ENCODE results near the gene HMGN4. TPM values are rescaled to one million over a fixed set of nuclear protein-coding genes. Genes with fewer than 3 reads are reported as not detected.

Gene HMGN4
- total RNA-seq, 1 experiment from 2014 or later = 73.8 TPM

- Histone ChIP-seq H4K20me1 (ENCODE audit: insufficient read depth) (no peaks in the 10 kb centered on the region), H3K79me2 (ENCODE audit: insufficient read depth, low read length) (no peaks in the 10 kb centered on the region), H3K36me3 (ENCODE audit: control insufficient read depth in 1 of 2, insufficient read depth in 2 of 2, low read length in 2 of 2) (no peaks in the 10 kb centered on the region), H2AFZ (ENCODE audit: low read depth, low read length, poor library complexity, severe bottlenecking) (no peak overlapping the region), H3K27ac (ENCODE audit: low read depth, low read length) (no peak overlapping the region), H3K9me2 (ENCODE audit: insufficient read depth) (no peaks in the 10 kb centered on the region), H3K4me1 (ENCODE audit: control insufficient read depth in 1 of 2, insufficient read depth in 2 of 2, low read length in 2 of 2) (no peaks in the 10 kb centered on the region), H3K9ac (ENCODE audit: low read length) (no peak overlapping the region), H3K4me3 (replicated peaks in 1 of 2; ENCODE audit: low read depth in 1 of 2, low read length in 2 of 2) (no peak overlapping the region), H3K4me2 (ENCODE audit: low read length) (no peak overlapping the region), H3K27me3 (ENCODE audit: insufficient read depth, low read length) (no peaks in the 10 kb centered on the region), H3K9me3 (ENCODE audit: control insufficient read depth in 1 of 2, insufficient read depth in 1 of 2, low read depth in 1 of 2, low read length in 2 of 2) (no peaks in the 10 kb centered on the region)
- ChIA-PET POLR2A (no interaction called here), RAD21 (ENCODE audit: low non-redundant PET in 1 of 2, low total read pairs in 2 of 2, uncharacterized antibody in 2 of 2, unreplicated experiment in 2 of 2) (interaction anchor here in 1 of 2 experiments (1.1 kb wide), 1 partner anchor 151 kb away, joined by 3 read pairs; no protein-coding TSS in a partner anchor), CTCF (no interaction called here)
- intact Hi-C loops (cut with micrococcal nuclease) = no loop called here
- peak; percentile 72 for ATAC-seq
- TF ChIP-seq CTCF (IDR thresholded peaks at IDR 0.05 in 2 of 3, conservative IDR thresholded peaks at IDR 0.05 in 1 of 3; ENCODE audit: borderline replicate concordance in 1 of 3, insufficient read depth in 1 of 3, low read depth in 2 of 3, low read length in 2 of 3) (peak; percentile 6 to 32 (median 24); a peak in 1 of 6 replicates), ZBTB33 (IDR thresholded peaks at IDR 0.05; ENCODE audit: extremely low read depth, insufficient replicate concordance, low read length) (no peak), RAD21 (IDR thresholded peaks at IDR 0.05; ENCODE audit: low read depth) (peak; percentile 39; the same call in 1 of the 2 replicates)
- no TSS peak for BruUV-seq (replicated peaks)
- no peak for DNase-seq (ENCODE audit: low read depth, low spot score)
Observed at GRCh38 chr6:26493258-26493657, 44.9 kb upstream of the HMGN4 start.

- Histone ChIP-seq H3K9ac (ENCODE audit: low read length) (no peak overlapping the region), H3K36me3 (ENCODE audit: control insufficient read depth in 1 of 2, insufficient read depth in 2 of 2, low read length in 2 of 2) (no peaks in the 10 kb centered on the region), H3K9me2 (ENCODE audit: insufficient read depth) (no peaks in the 10 kb centered on the region), H4K20me1 (ENCODE audit: insufficient read depth) (no peaks in the 10 kb centered on the region), H2AFZ (ENCODE audit: low read depth, low read length, poor library complexity, severe bottlenecking) (no peak overlapping the region), H3K4me3 (replicated peaks in 1 of 2; ENCODE audit: low read depth in 1 of 2, low read length in 2 of 2) (no peak overlapping the region), H3K27ac (ENCODE audit: low read depth, low read length) (no peak overlapping the region), H3K4me1 (ENCODE audit: control insufficient read depth in 1 of 2, insufficient read depth in 2 of 2, low read length in 2 of 2) (no peaks in the 10 kb centered on the region), H3K27me3 (ENCODE audit: insufficient read depth, low read length) (no peaks in the 10 kb centered on the region), H3K79me2 (ENCODE audit: insufficient read depth, low read length) (no peaks in the 10 kb centered on the region), H3K4me2 (ENCODE audit: low read length) (no peak overlapping the region), H3K9me3 (ENCODE audit: control insufficient read depth in 1 of 2, insufficient read depth in 1 of 2, low read depth in 1 of 2, low read length in 2 of 2) (no peaks in the 10 kb centered on the region)
- no peak for TF ChIP-seq ZFX (IDR thresholded peaks at IDR 0.05)
- TF ChIP-seq CBX3 (IDR thresholded peaks at IDR 0.05; ENCODE audit: low read depth) = no peak
- TF ChIP-seq FOSL1 (IDR thresholded peaks at IDR 0.05; ENCODE audit: low read depth) = no peak
- no peak for TF ChIP-seq CEBPB (IDR thresholded peaks at IDR 0.05; ENCODE audit: low read depth)
- TF ChIP-seq EZH2phosphoT487 (IDR thresholded peaks at IDR 0.05; ENCODE audit: borderline replicate concordance) = no peak
- no peak for TF ChIP-seq CTCF (IDR thresholded peaks at IDR 0.05 in 2 of 3, conservative IDR thresholded peaks at IDR 0.05 in 1 of 3; ENCODE audit: borderline replicate concordance in 1 of 3, insufficient read depth in 1 of 3, low read depth in 2 of 3, low read length in 2 of 3)
- no peak for TF ChIP-seq MAX (IDR thresholded peaks at IDR 0.05)
- no peak for TF ChIP-seq RAD21 (IDR thresholded peaks at IDR 0.05; ENCODE audit: low read depth)
- DNase-seq (ENCODE audit: low read depth, low spot score) (no peak), ATAC-seq (no peak)
- BruUV-seq (replicated peaks) = no TSS peak
- ChIA-PET CTCF (no interaction called here), POLR2A (no interaction called here), RAD21 (ENCODE audit: low non-redundant PET in 1 of 2, low total read pairs in 2 of 2, uncharacterized antibody in 2 of 2, unreplicated experiment in 2 of 2) (no interaction called here)
- intact Hi-C loops (cut with micrococcal nuclease) = no loop called here
Observed at GRCh38 chr6:26494117-26494516, 44.0 kb upstream of the HMGN4 start.

All from HCT116 (cell line).